HCT116 (cell line): ENCODE measurements around the gene ADGRB3. TPM values are rescaled to one million over a fixed set of nuclear protein-coding genes. Genes with fewer than 3 reads are reported as not detected.

ENCODE experiments used
- ATAC-seq: fragments of 200-7000 bp; cut with Tn5 transposase; 2 replicates; pipeline ENCODE4 v1.9.1; 2020; ENCODE audit warnings: mild to moderate bottlenecking, moderate library complexity
- BruUV-seq: library from RNA; stranded (reverse); fragments of 400-500 nt; replicated peaks from 2 replicates; lab custom pipeline; 2021; lab: Mats Ljungman, UMichigan
- CTCF ChIA-PET: fragments of 300-600 bp; sonication (Branson Sonifier 250); formaldehyde crosslinking; loops from one replicate; lab custom pipeline; 2021; ENCODE audit warnings: antibody characterized with exemption; lab: Charles Lee
- POLR2A ChIA-PET: fragments of 300-600, 350-600 bp; sonication (Branson Sonifier 250); formaldehyde crosslinking; loops from one replicate; lab custom pipeline; 2021; ENCODE audit warnings: antibody characterized with exemption; lab: Charles Lee
- RAD21 ChIA-PET, 2 experiments: fragments of 300-600 bp; sonication (Branson Sonifier 250); formaldehyde crosslinking; loops; one replicate each; lab custom pipeline; 2023; ENCODE audit warnings: low total read pairs in 2 of 2; ENCODE audit not compliant: uncharacterized antibody in 2 of 2, unreplicated experiment in 2 of 2, low non-redundant PET in 1 of 2; lab: Charles Lee
- DNase-seq: peaks from one replicate; pipeline ENCODE4 v3.0.0-alpha.2; 2010; ENCODE audit warnings: low read depth, low spot score
- H2AFZ ChIP-seq: fragments of 200-600 bp; shearing (Covaris generic), sonication (generic); 2 replicates; pipeline ENCODE4 v1.6.1; 2017; ENCODE audit warnings: low read depth, mixed run types, mixed read lengths, antibody characterized with exemption, low read length; ENCODE audit not compliant: poor library complexity, severe bottlenecking
- H3K27ac ChIP-seq: 2 replicates; pipeline ENCODE4 v1.5.1; 2012; ENCODE audit warnings: low read depth, low read length
- H3K27me3 ChIP-seq: fragments of 200-600 bp; sonication (generic); 2 replicates; pipeline ENCODE4 v1.6.1; 2016; ENCODE audit warnings: mixed run types, low read length, mixed read lengths; ENCODE audit not compliant: insufficient read depth
- H3K36me3 ChIP-seq, 2 experiments: fragments of 200-500 bp in 1 of 2; fragments of 200-600 bp in 1 of 2; sonication (Bioruptor generic) in 1 of 2; sonication (generic) in 1 of 2; 2 replicates each; pipeline versions ENCODE4 v1.5.1 to v1.6.1; 2014 to 2016; ENCODE audit warnings: low read length in 2 of 2, inconsistent platforms in 1 of 2, mixed read lengths in 1 of 2, mixed run types in 1 of 2; ENCODE audit not compliant: insufficient read depth in 2 of 2, control insufficient read depth in 1 of 2
- H3K4me1 ChIP-seq, 2 experiments: fragments of 200-600 bp in 1 of 2; sonication (generic) in 1 of 2; 2 replicates each; pipeline versions ENCODE4 v1.5.1 to v1.6.1; 2012 to 2017; ENCODE audit warnings: low read length in 2 of 2, inconsistent platforms in 1 of 2, mild to moderate bottlenecking in 1 of 2, mixed read lengths in 1 of 2, mixed run types in 1 of 2, moderate library complexity in 1 of 2; ENCODE audit not compliant: insufficient read depth in 2 of 2, control insufficient read depth in 1 of 2
- H3K4me2 ChIP-seq: fragments of 200-600 bp; sonication (generic); 2 replicates; pipeline ENCODE4 v1.6.1; 2017; ENCODE audit warnings: mixed run types, low read length, mixed read lengths
- H3K4me3 ChIP-seq, 2 experiments: fragments of 200-600 bp in 1 of 2; sonication (generic) in 1 of 2; replicated peaks in 1 of 2; 2 replicates each; pipeline ENCODE4 v1.5.1; 2011 to 2016; ENCODE audit warnings: low read length in 2 of 2, control low read depth in 1 of 2, low read depth in 1 of 2, mild to moderate bottlenecking in 1 of 2, mixed read lengths in 1 of 2, mixed run types in 1 of 2
- H3K79me2 ChIP-seq: fragments of 200-600 bp; sonication (generic); 2 replicates; pipeline ENCODE4 v1.6.1; 2017; ENCODE audit warnings: mild to moderate bottlenecking, mixed run types, low read length, moderate library complexity, mixed read lengths; ENCODE audit not compliant: insufficient read depth
- H3K9ac ChIP-seq: fragments of 200-600 bp; sonication (generic); 2 replicates; pipeline ENCODE4 v1.6.1; 2016; ENCODE audit warnings: low read length, mixed read lengths
- H3K9me2 ChIP-seq: fragments of 200-600 bp; sonication (generic), shearing (Covaris generic); 2 replicates; pipeline ENCODE4 v1.6.1; 2017; ENCODE audit warnings: mixed run types, mild to moderate bottlenecking, moderate library complexity; ENCODE audit not compliant: insufficient read depth
- H3K9me3 ChIP-seq, 2 experiments: fragments of 200-500 bp in 1 of 2; fragments of 200-600 bp in 1 of 2; sonication (Bioruptor generic) in 1 of 2; sonication (generic) in 1 of 2; 2 replicates each; pipeline ENCODE4 v1.6.1; 2014 to 2017; ENCODE audit warnings: low read length in 2 of 2, mixed read lengths in 2 of 2, inconsistent platforms in 1 of 2, low read depth in 1 of 2, mild to moderate bottlenecking in 1 of 2, mixed run types in 1 of 2, moderate library complexity in 1 of 2; ENCODE audit not compliant: control insufficient read depth in 1 of 2, insufficient read depth in 1 of 2
- H4K20me1 ChIP-seq: fragments of 200-600 bp; sonication (generic), shearing (Covaris generic); 2 replicates; pipeline ENCODE4 v1.6.1; 2017; ENCODE audit warnings: mixed run types, mild to moderate bottlenecking, moderate library complexity; ENCODE audit not compliant: insufficient read depth
- ELF1 ChIP-seq: IDR thresholded peaks from 2 replicates; pipeline ENCODE4 v1.6.1; 2012; ENCODE audit warnings: low read depth, borderline replicate concordance
- EZH2 ChIP-seq: fragments of 200-600 bp; sonication (generic); IDR thresholded peaks from 2 replicates; pipeline ENCODE4 v1.6.1; 2017; ENCODE audit warnings: antibody characterized with exemption, mixed run types
- JUND ChIP-seq: IDR thresholded peaks from 2 replicates; pipeline ENCODE4 v1.6.1; 2012
- POLR2A ChIP-seq: IDR thresholded peaks from 2 replicates; pipeline ENCODE4 v1.7.0; 2011; ENCODE audit warnings: borderline replicate concordance; ENCODE audit not compliant: insufficient read depth, insufficient read length; ENCODE audit errors: extremely low read depth
- POLR2AphosphoS5 ChIP-seq: IDR thresholded peaks from 2 replicates; pipeline ENCODE4 v1.6.1; 2011; ENCODE audit warnings: mild to moderate bottlenecking, low read depth, low read length, moderate library complexity
- YY1 ChIP-seq: IDR thresholded peaks from 2 replicates; pipeline ENCODE4 v1.6.1; 2011; ENCODE audit warnings: low read length, low read depth, moderate library complexity, mild to moderate bottlenecking; ENCODE audit not compliant: insufficient replicate concordance; ENCODE audit errors: extremely low read depth
- ZNF274 ChIP-seq: fragments of 200-500 bp; sonication (Bioruptor generic); IDR thresholded peaks from 2 replicates; pipeline ENCODE4 v1.6.1; 2014; ENCODE audit warnings: mild to moderate bottlenecking, low read depth, low read length, inconsistent platforms
- intact Hi-C: fragments of 100-400 bp; cut with micrococcal nuclease; formaldehyde crosslinking; loops from 2 replicates; pipeline ENCODE4 v1.10.0; 2022
- total RNA-seq: library from RNA; stranded (reverse); gene quantifications from one replicate; pipeline ENCODE4 v1.2.1, GENCODE V29; 2021; ENCODE audit not compliant: unreplicated experiment

Gene ADGRB3
- total RNA-seq, 1 experiment from 2014 or later, result not detected

- no TSS peak for BruUV-seq
- Histone ChIP-seq H3K4me2 (no peak overlapping the region), H3K4me1 (no peaks in the 10 kb centered on the region), H3K27ac (no peak overlapping the region), H3K4me3 (no peak overlapping the region), H2AFZ (no peak overlapping the region), H3K9me2 (no peaks in the 10 kb centered on the region), H3K27me3 (no peaks in the 10 kb centered on the region), H4K20me1 (no peaks in the 10 kb centered on the region), H3K79me2 (no peaks in the 10 kb centered on the region), H3K36me3 (no peaks in the 10 kb centered on the region), H3K9me3 (peaks cover 10 to 22% of the 10 kb centered on the region in 2 experiments; a peak in 3 of 4 replicates), H3K9ac (no peak overlapping the region)
- TF ChIP-seq EZH2 (no peak), JUND (no peak), ZNF274 (no peak), POLR2A (no peak), ELF1 (no peak), YY1 (no peak)
- ATAC-seq (no peak), DNase-seq (no peak)
- CTCF ChIA-PET, result no interaction called here
- POLR2A ChIA-PET, result no interaction called here
- RAD21 ChIA-PET, result no interaction called here
- intact Hi-C loops, result no loop called here
These were observed 377.8 kb downstream of the ADGRB3 start for GRCh38 chr6:69012876-69013275.

- TF ChIP-seq POLR2AphosphoS5, result no peak
- H3K9ac ChIP-seq, result no peak overlapping the region
- CTCF ChIA-PET, result no interaction called here
- intact Hi-C loops, result no loop called here
- no peaks in the 10 kb centered on the region for H3K4me1 ChIP-seq
- POLR2A ChIA-PET, result no interaction called here
- H3K27me3 ChIP-seq, result no peaks in the 10 kb centered on the region
- no peaks in the 10 kb centered on the region for H4K20me1 ChIP-seq
- no peak for ATAC-seq
- no peak overlapping the region for H2AFZ ChIP-seq
- RAD21 ChIA-PET, result no interaction called here
- H3K4me2 ChIP-seq, result no peak overlapping the region
- no peaks in the 10 kb centered on the region for H3K36me3 ChIP-seq
- H3K27ac ChIP-seq, result no peak overlapping the region
- H3K79me2 ChIP-seq, result no peaks in the 10 kb centered on the region
- H3K4me3 ChIP-seq, result no peak overlapping the region
- peaks cover 17 to 18% of the 10 kb centered on the region in 2 experiments; a peak in 3 of 4 replicates for H3K9me3 ChIP-seq
- BruUV-seq, result no TSS peak
- no peaks in the 10 kb centered on the region for H3K9me2 ChIP-seq
- DNase-seq, result no peak
These were observed 383.8 kb downstream of the ADGRB3 start for GRCh38 chr6:69018906-69019305.
